Mammary epithelial cell (primary cell): ENCODE data around the gene CCN2.

Source experiments
- CTCF ChIP-seq, 2 donors: IDR thresholded peaks in 1 of 2; conservative IDR thresholded peaks in 1 of 2; 2 replicates each; pipeline ENCODE4 v1.5.1; 2011 to 2012; ENCODE audit warnings: inconsistent platforms in 2 of 2, low read length in 2 of 2, mild to moderate bottlenecking in 2 of 2, control low read depth in 1 of 2, low read depth in 1 of 2; ENCODE audit not compliant: insufficient read depth in 1 of 2; ENCODE audit errors: extremely low read depth in 1 of 2
- EZH2 ChIP-seq: IDR thresholded peaks from 2 replicates; pipeline ENCODE4 v1.6.1; 2012; ENCODE audit warnings: low read length, inconsistent platforms, borderline replicate concordance

DNA sequence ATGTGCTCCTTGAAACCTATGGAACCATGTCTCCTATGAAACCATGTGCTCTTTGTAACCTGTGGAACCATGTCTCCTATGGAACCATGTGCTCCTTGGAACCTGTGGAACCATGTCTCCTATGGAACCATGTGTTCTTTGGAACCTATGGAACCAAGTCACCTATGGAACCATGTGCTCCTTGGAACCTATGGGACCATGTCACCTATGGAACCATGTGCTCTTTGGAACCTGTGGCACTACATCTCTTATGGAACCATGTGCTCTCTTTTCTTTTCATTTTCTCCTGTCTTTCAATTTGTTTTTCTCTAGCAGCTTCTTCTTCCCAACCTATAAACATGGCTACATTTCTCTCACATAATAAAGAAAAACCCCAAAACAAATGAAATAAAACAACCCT is 11.9 kb upstream of the CCN2 start:
- TF ChIP-seq EZH2 = no peak
- TF ChIP-seq CTCF (conservative IDR thresholded peaks at IDR 0.05 in 1 of 2, IDR thresholded peaks at IDR 0.05 in 1 of 2; ENCODE audit: extremely low read depth in 1 of 2, insufficient read depth in 1 of 2, low read depth in 1 of 2, low read length in 2 of 2) = no peak
